GM12878 (cell line): ENCODE results near the gene CANT1. TPM values are rescaled to one million over a fixed set of nuclear protein-coding genes. Genes with fewer than 3 reads are reported as not detected.

Source experiments
- ATAC-seq: fragments of 200-7000 bp; cut with Tn5 transposase; 3 replicates; pipeline ENCODE4 v1.9.1; 2020; ENCODE audit warnings: mild to moderate bottlenecking, moderate library complexity
- BruUV-seq: library from RNA; stranded (reverse); fragments of 400-500 nt; replicated peaks from 2 replicates; lab custom pipeline; 2021; lab: Mats Ljungman, UMichigan
- CTCF ChIA-PET: fragments of 300-600 bp; sonication (Branson Sonifier 250); formaldehyde crosslinking; extraction: SDS; loops from one replicate; lab custom pipeline; 2021; ENCODE audit warnings: inconsistent platforms; lab: Yijun Ruan, JAX
- POLR2A ChIA-PET: fragments of 350-600 bp; formaldehyde crosslinking; extraction: SDS; loops from one replicate; lab custom pipeline; 2021; ENCODE audit warnings: inconsistent platforms; lab: Charles Lee
- RAD21 ChIA-PET: fragments of 300-600 bp; sonication (Branson Sonifier 250); formaldehyde crosslinking; loops from one replicate; lab custom pipeline; 2023; ENCODE audit warnings: antibody characterized with exemption; ENCODE audit not compliant: unreplicated experiment; lab: Charles Lee
- SMC1A ChIA-PET: fragments of 300-600 bp; sonication (Branson Sonifier 250); formaldehyde crosslinking; loops from one replicate; lab custom pipeline; 2023; ENCODE audit not compliant: unreplicated experiment, uncharacterized antibody; lab: Charles Lee
- DNase-seq: peaks from one replicate; pipeline ENCODE4 v3.0.0-alpha.2; 2011; ENCODE audit warnings: low read depth, low spot score
- FAIRE-seq: peaks from 3 replicates; lab custom pipeline; 2011; peaks lifted over from hg19 to GRCh38; lab: Jason Lieb, UNC
- H2AFZ ChIP-seq: 2 replicates; pipeline ENCODE4 v1.6.0; 2011; ENCODE audit warnings: low read depth, low read length, control low read depth; ENCODE audit not compliant: control insufficient read depth
- H3K27ac ChIP-seq: 2 replicates; pipeline ENCODE4 v1.5.1; 2011; ENCODE audit warnings: control low read depth; ENCODE audit not compliant: control insufficient read depth, insufficient read depth
- H3K27me3 ChIP-seq, 2 experiments: replicated peaks in 1 of 2; 2 replicates each; pipeline versions ENCODE4 v1.6.0 to v1.6.1; 2011; ENCODE audit warnings: low read length in 1 of 2; ENCODE audit not compliant: control insufficient read depth in 2 of 2, insufficient read depth in 2 of 2
- H3K36me3 ChIP-seq, 2 experiments: 2 replicates each; pipeline ENCODE4 v1.5.1; 2011; ENCODE audit warnings: low read length in 1 of 2; ENCODE audit not compliant: control insufficient read depth in 2 of 2, insufficient read depth in 2 of 2
- H3K4me1 ChIP-seq: 2 replicates; pipeline ENCODE4 v1.6.1; 2011; ENCODE audit warnings: mild to moderate bottlenecking, low read length, moderate library complexity, mixed read lengths; ENCODE audit not compliant: control insufficient read depth, insufficient read depth
- H3K4me2 ChIP-seq: 2 replicates; pipeline ENCODE4 v1.6.0; 2011; ENCODE audit warnings: control low read depth; ENCODE audit not compliant: control insufficient read depth, insufficient read depth
- H3K4me3 ChIP-seq: fragments of 200-600 bp; sonication (generic); 2 replicates; pipeline ENCODE4 v1.5.1; 2016
- H3K79me2 ChIP-seq: 2 replicates; pipeline ENCODE4 v1.6.0; 2011; ENCODE audit warnings: low read length; ENCODE audit not compliant: control insufficient read depth, insufficient read depth
- H3K9ac ChIP-seq: 2 replicates; pipeline ENCODE4 v1.8.0; 2011; ENCODE audit warnings: low read length, control low read depth, mixed read lengths; ENCODE audit not compliant: control insufficient read depth, insufficient read depth
- H3K9me3 ChIP-seq: replicated peaks from 3 replicates; pipeline ENCODE4 v1.5.1; 2011; ENCODE audit warnings: mild to moderate bottlenecking, low read length; ENCODE audit not compliant: control insufficient read depth, insufficient read depth
- H4K20me1 ChIP-seq: 2 replicates; pipeline ENCODE4 v1.6.0; 2011; ENCODE audit not compliant: control insufficient read depth, insufficient read depth
- BCL11A ChIP-seq: IDR thresholded peaks from 2 replicates; pipeline ENCODE4 v1.6.1; 2011; ENCODE audit warnings: low read depth, low read length
- CBX5 ChIP-seq: sonication (generic); IDR thresholded peaks from 2 replicates; pipeline ENCODE4 v1.6.1; 2016; ENCODE audit warnings: low read depth, moderate library complexity, mild to moderate bottlenecking, inconsistent platforms
- CHD1 ChIP-seq: IDR thresholded peaks from 2 replicates; pipeline ENCODE4 v1.6.1; 2012; ENCODE audit warnings: low read depth, low read length, improper control_type of control experiment
- CREB1 ChIP-seq: IDR thresholded peaks from 2 replicates; pipeline ENCODE4 v1.6.1; 2012; ENCODE audit warnings: low read depth, mild to moderate bottlenecking, inconsistent platforms
- CREM ChIP-seq: IDR thresholded peaks from 2 replicates; pipeline ENCODE4 v1.6.1; 2014; ENCODE audit warnings: antibody characterized with exemption, low read depth
- CUX1 ChIP-seq: IDR thresholded peaks from 2 replicates; pipeline ENCODE4 v1.6.1; 2012; ENCODE audit warnings: improper control_type of control experiment, low read depth, low read length; ENCODE audit not compliant: insufficient replicate concordance
- HSF1 ChIP-seq: fragments of 150-350 bp; IDR thresholded peaks from 2 replicates; pipeline ENCODE4 v1.6.1; 2014; ENCODE audit warnings: mild to moderate bottlenecking, low read depth, low read length
- KLF5 ChIP-seq: fragments of 450-650 bp; IDR thresholded peaks from 2 replicates; pipeline ENCODE4 v1.6.1; 2014; ENCODE audit warnings: mild to moderate bottlenecking; ENCODE audit not compliant: partially characterized antibody
- NFYA ChIP-seq: IDR thresholded peaks from 2 replicates; pipeline ENCODE4 v1.6.1; 2011; ENCODE audit warnings: low read depth, mild to moderate bottlenecking, low read length, improper control_type of control experiment, borderline replicate concordance
- POLR2AphosphoS5 ChIP-seq: IDR thresholded peaks from 2 replicates; pipeline ENCODE4 v1.6.1; 2011; ENCODE audit warnings: mild to moderate bottlenecking, low read length, inconsistent platforms
- RUNX3 ChIP-seq: IDR thresholded peaks from 2 replicates; pipeline ENCODE4 v1.6.1; 2012; ENCODE audit warnings: low read length, inconsistent platforms
- SREBF1 ChIP-seq: IDR thresholded peaks from 2 replicates; pipeline ENCODE4 v1.6.1; 2012; ENCODE audit warnings: mild to moderate bottlenecking, low read length
- STAT3 ChIP-seq: IDR thresholded peaks from 2 replicates; pipeline ENCODE4 v1.6.1; 2011; ENCODE audit warnings: low read depth, low read length, improper control_type of control experiment
- TARDBP ChIP-seq: IDR thresholded peaks from 2 replicates; pipeline ENCODE4 v1.6.1; 2016; ENCODE audit warnings: borderline replicate concordance
- YBX1 ChIP-seq: fragments of 450-650 bp; IDR thresholded peaks from 2 replicates; pipeline ENCODE4 v1.6.1; 2016; ENCODE audit warnings: antibody characterized with exemption
- ZNF207 ChIP-seq: fragments of 450-650 bp; IDR thresholded peaks from 2 replicates; pipeline ENCODE4 v1.6.1; 2014; ENCODE audit warnings: antibody characterized with exemption, mild to moderate bottlenecking, borderline replicate concordance
- WGBS: methylation state at CpG from one replicate; pipeline ENCODE4 v1.1.6; 2016; ENCODE audit warnings: low lambda C conversion rate; ENCODE audit not compliant: insufficient replicate concordance, insufficient coverage; ENCODE audit errors: missing lambda C conversion rate; 5-methylcytosine and 5-hydroxymethylcytosine counted together
- in situ Hi-C: fragments of 300-500 bp; cut with MboI; formaldehyde crosslinking; loops from 9 replicates; pipeline ENCODE4 v1.14.3; 2018; ENCODE audit warnings: mixed read lengths
- intact Hi-C: fragments of 100-400 bp; cut with micrococcal nuclease; formaldehyde crosslinking; loops from one replicate; pipeline ENCODE4 v1.14.2; 2022; ENCODE audit not compliant: unreplicated experiment
- polyA plus RNA-seq, 11 experiments: library from polyadenylated mRNA; depleted of rRNA in 4 of 11; unstranded in 6 of 11; stranded (reverse) in 5 of 11; fragments of >200 nt; fragmentation: Nextera tagmentation in 4 of 11; fragmentation: Illumina TruSeq in 1 of 11; extraction: Ambion mirVana in 4 of 11; extraction: Trizol in 1 of 11; gene quantifications; 1 replicate in 1 of 11; 2 replicates in 10 of 11; pipeline versions ENCODE4 v1.2.1 to v1.2.3, GENCODE V29; 2011 to 2016; ENCODE audit warnings: inconsistent platforms in 2 of 11, missing spikeins in 2 of 11, low read depth in 1 of 11
- total RNA-seq, 4 experiments: library from RNA; depleted of rRNA in 3 of 4; stranded (reverse); fragments of >200 nt in 3 of 4; fragmentation: Illumina TruSeq in 1 of 4; extraction: Trizol in 1 of 4; gene quantifications; 2 replicates each; pipeline versions ENCODE4 v1.2.1 to v1.2.3, GENCODE V29; 2013 to 2021

The CANT1 gene
- total and polyA plus RNA-seq, 10 of the 15 experiments (the other 5 are each of a cell fraction or from before 2014, with no cell fraction given), result 2.2 to 59.2 (median 20.2) TPM

- Histone ChIP-seq H3K36me3 (no peaks in the 10 kb centered on the region), H3K4me2 (no peak overlapping the region), H3K4me1 (no peaks in the 10 kb centered on the region), H3K27ac (no peak overlapping the region), H3K79me2 (no peaks in the 10 kb centered on the region), H4K20me1 (no peaks in the 10 kb centered on the region), H3K4me3 (no peak overlapping the region), H3K9me3 (no peaks in the 10 kb centered on the region), H3K9ac (no peak overlapping the region), H3K27me3 (no peaks in the 10 kb centered on the region; a peak in 2 of 4 replicates), H2AFZ (no peak overlapping the region)
- intact Hi-C loops (no loop called here), in situ Hi-C loops (no loop called here)
- ATAC-seq, result no peak
- ChIA-PET POLR2A (no interaction called here), SMC1A (no interaction called here), CTCF (interaction anchor here (1.7 kb wide), 1 partner anchor 14 kb away, joined by 8 read pairs; no protein-coding TSS in a partner anchor), RAD21 (no interaction called here)
- TF ChIP-seq ZNF207 (no peak), BCL11A (no peak), KLF5 (no peak), NFYA (no peak), CUX1 (no peak), TARDBP (no peak), CHD1 (no peak), CBX5 (no peak), SREBF1 (no peak), STAT3 (no peak), RUNX3 (no peak), CREM (no peak), POLR2AphosphoS5 (no peak), CREB1 (no peak), HSF1 (no peak), YBX1 (no peak)
- no TSS peak for BruUV-seq
- no peak for FAIRE-seq
- no peak for DNase-seq
- 48% methylated on average over 12 of the region's 12 CpGs for whole genome bisulfite sequencing
These were observed 52.4 kb downstream of the CANT1 start for GRCh38 chr17:78957128-78957527.
